Colon (tissue), 2 donors: ENCODE results near the gene TPGS1.

ENCODE experiments used
- FAIRE-seq: peaks from 2 replicates; lab custom pipeline; 2012; peaks lifted over from hg19 to GRCh38; lab: Jason Lieb, UNC
- donor health status: control.
- donor health status: control.

TPGS1 gene

DNA sequence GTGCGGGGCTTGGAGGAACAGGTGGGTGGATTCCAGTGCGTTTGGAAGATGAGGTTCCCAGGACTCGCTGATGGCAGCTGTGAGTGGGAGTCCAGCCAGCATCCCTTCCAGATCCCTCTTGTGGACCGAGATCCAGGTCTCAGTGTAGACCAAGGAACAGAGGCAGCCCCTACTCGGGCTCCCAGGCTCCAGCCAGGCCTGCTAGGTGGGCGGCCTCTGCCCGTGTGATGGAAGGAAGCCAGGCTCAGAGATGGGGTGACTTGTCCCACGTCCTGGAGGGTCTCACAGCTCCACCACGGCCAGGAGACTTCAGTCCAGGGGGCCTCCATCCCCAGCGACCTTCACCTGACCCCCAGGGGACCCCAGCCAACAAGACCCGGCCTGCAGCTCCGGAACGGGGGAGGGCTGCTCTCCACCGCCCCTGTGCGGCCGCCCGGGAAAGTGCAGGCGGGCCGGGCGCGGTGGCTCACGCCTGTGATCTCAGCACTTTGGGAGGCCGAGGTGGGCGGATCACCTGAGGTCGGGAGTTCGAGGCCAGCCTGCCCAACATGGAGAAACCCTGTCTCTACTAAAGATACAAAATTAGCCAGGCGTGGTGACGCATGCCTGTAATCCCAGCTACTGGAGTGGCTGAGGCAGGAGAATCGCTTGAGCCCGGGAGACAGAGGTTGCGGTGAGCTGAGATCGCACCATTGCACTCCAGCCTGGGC lies 11.7 kb upstream of the TPGS1 start:
- FAIRE-seq, result no peak

DNA sequence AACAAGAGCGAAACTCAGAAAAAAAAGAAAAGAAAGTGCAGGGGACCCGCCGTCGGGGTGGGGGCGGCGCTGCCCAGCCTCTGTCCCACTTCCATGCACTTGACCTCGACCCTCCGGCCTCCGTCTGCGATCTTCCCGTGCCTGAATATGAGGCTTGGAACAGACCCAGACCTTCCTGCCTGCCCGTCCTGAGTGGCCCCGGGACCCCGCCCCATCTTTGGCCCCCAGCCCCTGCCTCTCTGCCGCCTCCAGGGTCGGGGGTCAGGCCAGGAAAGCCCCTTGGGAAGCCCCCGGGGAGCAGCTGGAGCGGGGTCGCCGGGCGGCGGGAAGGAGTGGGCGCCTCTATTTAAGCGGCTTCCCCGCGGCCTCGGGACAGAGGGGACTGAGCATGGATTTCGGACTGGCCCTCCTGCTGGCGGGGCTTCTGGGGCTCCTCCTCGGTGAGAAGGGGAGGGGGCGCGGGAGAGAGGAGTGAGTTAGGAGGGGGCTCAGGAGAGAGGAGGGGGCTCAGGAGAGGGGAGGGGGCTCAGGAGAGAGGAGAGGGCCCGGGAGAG lies 11.1 kb upstream of the TPGS1 start, which contains the start of gene MADCAM1:
Gene MADCAM1, plus strand, starts transcription at position 375 of the 554 bp plus-strand sequence. Its CDS starts 14 bp downstream, at position 389.
- FAIRE-seq, result no peak

GRCh38 chr19:496986-497385 lies 10.3 kb upstream of the TPGS1 start:
- FAIRE-seq, result no peak

GRCh38 chr19:497491-497868 lies 9.8 kb upstream of the TPGS1 start:
- no peak for FAIRE-seq

DNA sequence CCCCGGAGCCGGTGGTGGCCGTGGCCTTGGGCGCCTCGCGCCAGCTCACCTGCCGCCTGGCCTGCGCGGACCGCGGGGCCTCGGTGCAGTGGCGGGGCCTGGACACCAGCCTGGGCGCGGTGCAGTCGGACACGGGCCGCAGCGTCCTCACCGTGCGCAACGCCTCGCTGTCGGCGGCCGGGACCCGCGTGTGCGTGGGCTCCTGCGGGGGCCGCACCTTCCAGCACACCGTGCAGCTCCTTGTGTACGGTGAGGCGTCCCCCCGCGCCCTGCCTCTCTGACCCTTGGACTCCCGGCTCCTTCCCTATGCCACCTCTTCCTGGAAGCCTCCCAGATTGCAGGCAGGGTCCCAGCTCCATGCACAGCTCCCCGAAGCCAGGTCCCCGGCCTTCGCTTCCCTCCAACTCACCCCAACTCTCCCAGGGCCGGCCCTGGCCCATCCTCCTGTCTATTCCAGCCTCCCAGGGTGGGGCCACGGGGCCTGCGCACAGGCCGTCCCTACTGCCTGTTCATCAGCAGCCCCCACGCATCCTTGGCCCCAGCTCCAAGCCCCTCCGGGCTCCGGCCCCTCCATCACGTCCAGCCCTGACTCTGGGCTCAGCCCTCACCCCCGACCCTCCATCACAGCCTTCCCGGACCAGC lies 9.3 kb upstream of the TPGS1 start:
- FAIRE-seq, result no peak

- no peak for FAIRE-seq
Measured at GRCh38 chr19:498511-498891, 8.8 kb upstream of the TPGS1 start.

- FAIRE-seq, result no peak
Measured at GRCh38 chr19:498977-499623, 8.2 kb upstream of the TPGS1 start.

- FAIRE-seq, result no peak
Measured at GRCh38 chr19:501646-502045, 5.7 kb upstream of the TPGS1 start.

DNA sequence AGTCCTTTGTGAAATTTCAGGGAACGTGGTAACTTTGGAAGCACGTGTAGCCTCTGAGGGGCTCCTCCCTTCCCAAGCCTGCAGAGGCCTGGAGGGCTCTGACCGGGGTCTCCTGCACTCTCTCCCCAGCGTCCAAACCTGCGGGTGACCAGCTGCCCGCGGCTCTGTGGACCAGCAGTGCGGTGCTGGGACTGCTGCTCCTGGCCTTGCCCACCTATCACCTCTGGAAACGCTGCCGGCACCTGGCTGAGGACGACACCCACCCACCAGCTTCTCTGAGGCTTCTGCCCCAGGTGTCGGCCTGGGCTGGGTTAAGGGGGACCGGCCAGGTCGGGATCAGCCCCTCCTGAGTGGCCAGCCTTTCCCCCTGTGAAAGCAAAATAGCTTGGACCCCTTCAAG lies 2.7 kb upstream of the TPGS1 start:
- FAIRE-seq, result no peak

DNA sequence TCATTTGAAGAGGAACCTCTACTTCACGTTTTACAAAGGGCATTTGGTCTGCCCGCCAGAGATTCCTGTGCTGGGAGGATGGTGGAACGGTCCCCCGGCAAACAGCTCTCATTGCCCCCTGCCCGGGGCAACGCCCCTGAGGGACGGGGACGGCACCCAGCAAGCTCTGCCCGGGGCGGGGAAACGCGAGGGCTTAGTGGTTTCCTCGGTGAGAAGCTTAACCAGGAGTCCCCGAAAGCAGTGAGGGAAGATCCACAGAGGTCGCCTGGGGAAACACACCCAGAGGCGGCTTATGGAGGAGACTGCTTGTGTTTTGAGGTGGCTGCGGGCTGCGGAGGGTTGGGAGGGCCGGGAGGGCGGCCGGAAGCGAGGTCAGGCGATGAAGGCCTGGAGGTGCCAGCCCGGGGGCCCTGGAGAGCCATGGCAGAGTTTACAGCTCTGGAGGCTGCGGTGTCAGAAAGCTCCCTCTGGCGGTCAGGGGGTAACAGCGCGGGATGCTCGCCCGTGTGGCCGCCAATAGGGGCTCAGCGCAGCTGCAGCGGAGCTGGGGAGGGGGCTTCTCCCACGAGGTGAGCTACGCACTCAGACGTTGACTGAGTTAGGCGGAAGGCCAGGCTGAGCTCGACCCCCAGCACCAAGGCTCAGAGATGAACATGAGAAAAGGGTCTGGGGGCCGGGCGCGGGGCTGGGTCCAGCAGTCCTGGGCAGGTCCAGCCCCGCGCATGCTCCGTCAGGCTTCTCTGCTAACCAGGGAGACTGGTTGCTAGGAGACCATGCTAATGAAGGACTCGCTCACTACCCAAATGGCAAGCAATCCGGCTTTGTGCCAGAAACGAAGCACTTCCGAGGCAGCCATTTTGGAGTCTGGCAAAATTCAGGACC lies 652 bp upstream of the TPGS1 start:
- FAIRE-seq, result peak; percentile 5

DNA sequence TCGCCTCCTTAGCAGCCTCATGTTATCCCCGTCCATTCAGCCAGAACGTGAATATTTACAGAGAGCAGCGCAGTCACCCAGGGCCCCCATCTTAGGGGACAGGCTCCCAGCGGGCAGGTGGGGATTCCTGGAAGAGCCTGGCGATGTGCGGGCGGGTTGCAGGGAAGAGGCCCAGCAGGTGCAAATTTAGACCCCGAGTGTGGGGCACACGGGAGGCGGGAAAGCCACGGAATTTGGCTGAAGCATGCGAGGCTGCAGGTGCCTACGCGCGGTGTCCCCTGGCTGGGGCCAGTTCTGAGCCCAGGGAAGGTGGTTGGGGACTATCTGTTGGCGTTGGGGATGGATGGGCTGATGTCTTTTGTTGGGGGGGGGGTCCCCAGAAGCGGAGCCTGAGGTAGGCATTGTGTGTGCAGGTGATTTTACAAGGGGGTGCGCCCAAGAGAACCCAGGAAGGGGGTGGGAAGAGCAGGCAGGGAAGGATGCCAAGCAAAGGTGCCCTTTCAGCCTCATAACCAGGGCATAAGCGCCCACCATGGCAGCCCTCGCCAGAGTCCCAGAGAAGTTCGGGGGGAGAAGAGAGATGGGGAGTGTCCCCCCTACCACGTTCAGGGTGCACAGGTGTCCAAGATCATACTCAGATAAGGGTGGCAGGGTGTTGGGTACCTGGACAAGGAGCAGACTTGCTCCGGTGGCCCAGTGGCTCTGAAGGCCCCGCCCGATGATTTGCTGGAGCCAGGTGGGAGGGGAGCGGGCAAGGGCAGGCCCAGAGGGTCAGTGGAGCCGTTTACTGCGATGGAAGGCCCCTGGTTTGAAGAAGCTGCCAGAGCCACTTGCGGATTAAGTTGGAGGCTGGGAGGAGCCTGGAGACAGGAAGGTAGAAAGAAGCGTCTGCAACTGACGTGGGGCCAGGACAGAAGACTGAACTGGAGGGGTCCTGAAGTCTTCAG lies 1.2 kb downstream of the TPGS1 start:
- FAIRE-seq, result no peak

DNA sequence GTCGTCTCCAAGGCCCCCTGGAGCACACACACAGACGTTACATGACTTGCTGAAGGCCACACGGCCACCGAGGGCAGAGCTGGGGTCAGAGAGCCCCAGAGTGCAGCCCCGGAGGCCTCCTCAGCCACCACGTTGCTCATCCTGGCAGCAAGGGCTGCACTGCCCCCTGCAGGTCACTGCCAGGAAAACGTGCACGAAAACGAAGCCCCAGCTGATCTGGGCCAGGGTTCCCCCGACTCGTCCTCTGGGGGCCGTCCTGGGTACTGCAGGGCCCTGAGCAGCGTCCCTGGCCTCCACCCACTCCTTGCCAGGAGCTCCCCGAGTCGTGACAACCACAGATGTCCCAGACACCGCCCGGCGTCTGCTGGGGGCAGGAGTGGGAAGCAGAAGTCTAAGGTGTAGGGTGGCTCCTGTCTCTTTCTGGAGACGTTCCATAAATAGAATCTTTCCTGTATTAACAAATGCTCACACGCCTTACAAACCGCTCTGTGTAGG lies 3.4 kb downstream of the TPGS1 start:
- FAIRE-seq, result no peak

DNA sequence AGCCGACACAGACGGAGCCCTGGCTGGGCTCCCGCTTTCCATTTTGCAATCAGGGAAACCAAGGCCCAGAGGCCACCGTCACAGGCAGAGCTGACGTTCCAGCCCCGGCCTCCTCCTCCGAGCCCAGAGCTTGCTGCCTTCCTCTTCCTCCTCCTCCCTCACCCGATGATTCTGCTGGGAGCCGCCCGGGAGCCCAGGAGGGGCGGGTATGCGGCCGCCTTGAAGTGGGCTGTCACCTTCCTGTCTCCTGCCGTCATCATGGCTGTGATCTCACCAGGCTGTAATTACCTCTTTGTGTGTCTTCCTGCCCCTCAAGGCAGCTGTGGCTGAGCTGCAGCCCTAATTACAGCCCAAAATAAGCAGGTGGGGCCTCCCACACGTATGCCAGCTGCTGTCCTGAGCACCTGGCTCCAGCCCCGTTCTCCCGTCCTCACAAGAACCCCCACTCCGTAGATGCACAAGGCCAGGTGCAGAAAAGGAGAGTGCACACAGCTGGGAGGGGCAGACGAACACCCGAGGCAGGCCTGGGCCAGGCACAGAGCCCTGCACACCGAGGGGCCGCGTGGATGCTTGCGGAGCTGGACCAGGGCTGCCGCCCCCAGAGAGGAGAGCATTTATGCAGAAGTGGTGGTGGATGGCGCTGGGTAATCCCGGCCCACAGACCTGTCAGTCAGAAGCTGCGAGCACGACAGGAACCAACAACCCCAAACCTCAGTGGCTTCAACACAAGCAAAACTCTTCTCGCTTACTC lies 4.0 kb downstream of the TPGS1 start:
- no peak for FAIRE-seq

- FAIRE-seq, result no peak
Measured at GRCh38 chr19:512547-513365, 5.5 kb downstream of the TPGS1 start.

- no peak for FAIRE-seq
Measured at GRCh38 chr19:513368-514165, 6.3 kb downstream of the TPGS1 start.

DNA sequence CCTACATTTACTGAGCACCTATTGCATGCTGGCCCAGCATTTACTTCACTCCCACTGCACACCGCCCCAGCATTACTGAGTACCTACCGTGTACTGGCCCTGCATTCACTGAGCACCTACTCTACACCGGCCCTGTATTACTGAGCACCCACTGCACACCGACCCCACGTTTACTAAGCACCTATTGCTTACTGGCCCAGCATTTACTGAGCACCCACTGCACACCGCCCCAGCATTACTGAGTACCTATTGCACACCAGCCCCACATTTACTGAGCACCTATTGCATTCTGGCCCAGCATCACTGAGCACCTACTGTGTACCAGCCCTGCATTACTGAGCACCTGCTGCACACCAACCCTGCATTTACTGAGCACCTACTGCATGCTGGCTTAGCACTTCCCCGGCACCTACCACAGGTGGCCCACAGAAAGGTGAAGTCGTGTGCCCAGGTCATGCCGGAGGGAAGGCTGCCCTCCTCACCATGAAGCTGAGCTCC lies 6.9 kb downstream of the TPGS1 start:
- FAIRE-seq, result no peak

DNA sequence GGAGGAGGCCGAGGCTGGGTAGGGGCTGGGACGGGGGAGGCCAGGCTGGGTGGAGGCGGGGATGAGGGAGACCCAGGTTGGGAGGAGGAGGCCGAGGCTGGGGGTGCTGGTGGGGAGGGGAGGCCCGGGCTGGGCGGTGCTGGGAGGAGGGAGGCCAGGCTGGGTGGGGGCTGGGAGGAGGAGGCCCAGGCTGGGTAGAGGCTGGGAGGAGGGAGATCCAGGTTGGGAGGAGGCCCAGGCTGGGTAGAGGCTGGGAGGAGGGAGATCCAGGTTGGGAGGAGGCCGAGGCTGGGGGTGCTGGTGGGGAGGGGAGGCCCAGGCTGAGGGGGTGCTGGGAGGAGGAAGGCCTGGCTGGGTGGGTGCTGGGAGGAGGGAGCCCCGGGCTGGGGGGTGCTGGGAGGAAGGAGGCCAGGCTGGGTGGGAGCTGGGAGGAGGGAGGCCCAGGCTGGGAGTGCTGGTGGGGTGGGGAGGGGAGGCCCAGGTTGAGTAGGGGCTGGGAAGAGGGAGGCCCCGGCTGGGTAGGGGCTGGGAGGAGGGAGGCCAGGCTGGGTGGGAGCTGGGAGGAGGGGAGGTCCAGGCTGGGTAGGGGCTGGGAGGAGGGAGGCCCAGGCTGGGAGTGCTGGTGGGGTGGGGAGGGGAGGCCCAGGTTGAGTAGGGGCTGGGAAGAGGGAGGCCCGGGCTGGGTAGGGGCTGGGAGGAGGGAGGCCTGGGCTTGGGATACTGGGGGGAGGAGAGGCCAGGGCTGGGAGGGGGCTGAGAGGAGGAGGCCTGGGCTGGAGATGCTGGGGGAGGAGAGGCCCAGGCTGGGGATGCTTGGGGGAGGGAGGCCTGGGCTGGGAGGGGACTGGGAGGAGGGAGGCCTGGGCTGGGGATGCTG lies 10.7 kb downstream of the TPGS1 start:
- no peak for FAIRE-seq
